Measurements from ENCODE around the gene NBDY. TPM values are rescaled to one million over a fixed set of nuclear protein-coding genes. Genes with fewer than 3 reads are reported as not detected.

Gene NBDY
- total and polyA plus RNA-seq, 7 donors, result 5.2 to 15.6 (median 6.7) TPM

GRCh38 chrX:56782352-56782751, 53.3 kb downstream of the NBDY start:
- TF ChIP-seq CTCF (IDR thresholded peaks at IDR 0.05), result no peak
- no peak for ATAC-seq
- H3K27ac ChIP-seq, result no peak overlapping the region
- H3K36me3 ChIP-seq (ENCODE audit: insufficient read depth in 1 of 2, low read depth in 1 of 2), result no peaks in the 10 kb centered on the region
- WGBS, 3 donors, result 27 to 56% (median 33%) methylated on average over 2 of the region's 2 CpGs
- no peak for DNase-seq
- no peaks in the 10 kb centered on the region for H3K27me3 ChIP-seq (ENCODE audit: insufficient read depth in 3 of 3, low read length in 2 of 3)
- H3K9me3 ChIP-seq, result no peaks in the 10 kb centered on the region
- intact Hi-C loops (cut with DNase I), result no loop called here
- H3K4me3 ChIP-seq, result peak overlapping the region; percentile 65
- H3K4me1 ChIP-seq, result no peaks in the 10 kb centered on the region

GRCh38 chrX:56782791-56783449, 53.9 kb downstream of the NBDY start:
- ATAC-seq (peak in 3 of 4 donors; percentile 5 to 48 (median 19)), DNase-seq (peak in 1 of 2 donors; percentile 76)
- Histone ChIP-seq H3K27ac (peak overlapping the region; percentile 78), H3K4me3 (peak overlapping the region; percentile 65), H3K4me1 (no peaks in the 10 kb centered on the region), H3K36me3 (ENCODE audit: insufficient read depth in 1 of 2, low read depth in 1 of 2) (no peaks in the 10 kb centered on the region), H3K27me3 (ENCODE audit: insufficient read depth in 3 of 3, low read length in 2 of 3) (no peaks in the 10 kb centered on the region), H3K9me3 (no peaks in the 10 kb centered on the region)
- WGBS, 3 donors, result 50 to 94% (median 86%) methylated on average over 17 of the region's 17 CpGs
- intact Hi-C loops (cut with DNase I), result no loop called here
- no peak for TF ChIP-seq CTCF (IDR thresholded peaks at IDR 0.05)

- H3K4me3 ChIP-seq, result peak overlapping the region; percentile 65
- peak; percentile 84 to 91 for DNase-seq
- peak overlapping the region; percentile 78 for H3K27ac ChIP-seq
- no peaks in the 10 kb centered on the region for H3K4me1 ChIP-seq
- intact Hi-C loops (cut with DNase I), result no loop called here
- H3K9me3 ChIP-seq, result no peaks in the 10 kb centered on the region
- peak in 3 of 4 donors; percentile 44 to 75 (median 50) for ATAC-seq
- H3K27me3 ChIP-seq (ENCODE audit: insufficient read depth in 3 of 3, low read length in 2 of 3), result no peaks in the 10 kb centered on the region
- no peaks in the 10 kb centered on the region for H3K36me3 ChIP-seq (ENCODE audit: insufficient read depth in 1 of 2, low read depth in 1 of 2)
- 40 to 95% (median 78%) methylated on average over 12 of the region's 12 CpGs for WGBS, 3 donors
- TF ChIP-seq CTCF (IDR thresholded peaks at IDR 0.05), result peak; percentile 52
Measured at GRCh38 chrX:56783450-56783831, 54.4 kb downstream of the NBDY start.

GRCh38 chrX:56783996-56784620, 55.1 kb downstream of the NBDY start:
- ATAC-seq, result no peak
- 71 to 94% (median 92%) methylated on average over 9 of the region's 9 CpGs for WGBS, 3 donors
- no peaks in the 10 kb centered on the region for H3K36me3 ChIP-seq (ENCODE audit: insufficient read depth in 1 of 2, low read depth in 1 of 2)

More at GRCh38 chrX:56783996-56784620, 55.1 kb downstream of the NBDY start:
- H3K9me3 ChIP-seq, result no peaks in the 10 kb centered on the region
- H3K4me1 ChIP-seq, result no peaks in the 10 kb centered on the region
- no peak for TF ChIP-seq CTCF (IDR thresholded peaks at IDR 0.05)
- no peak overlapping the region for H3K27ac ChIP-seq
- peak overlapping the region; percentile 65 for H3K4me3 ChIP-seq
- DNase-seq, result no peak
- intact Hi-C loops (cut with DNase I), result no loop called here
- no peaks in the 10 kb centered on the region for H3K27me3 ChIP-seq (ENCODE audit: insufficient read depth in 3 of 3, low read length in 2 of 3)
